ENCODE data around the gene SUSD1. TPM values are rescaled to one million over a fixed set of nuclear protein-coding genes. Genes with fewer than 3 reads are reported as not detected.

The SUSD1 gene
- total and polyA plus RNA-seq, 2 of the 13 experiments (the other 11 are each of a cell fraction or from before 2014, with no cell fraction given): 25.9 to 32.3 TPM

- TF ChIP-seq IRF9 (CRISPR knock-in tag; IDR thresholded peaks at IDR 0.05; ENCODE audit: borderline replicate concordance): no peak
- TF ChIP-seq THYN1 (CRISPR knock-in tag; IDR thresholded peaks at IDR 0.05; ENCODE audit: borderline replicate concordance, low read depth): no peak
- TF ChIP-seq ZNF350 (CRISPR knock-in tag; IDR thresholded peaks at IDR 0.05; ENCODE audit: borderline replicate concordance, low read depth): no peak
- TF ChIP-seq TRIM24 (CRISPR knock-in tag; IDR thresholded peaks at IDR 0.05): no peak
- TF ChIP-seq ARID3A (IDR thresholded peaks at IDR 0.05; ENCODE audit: low read depth, low read length): no peak
- TF ChIP-seq U2AF2 (IDR thresholded peaks at IDR 0.05; ENCODE audit: low read depth, low read length): no peak
Measured at GRCh38 chr9:112144807-112145206, 30.3 kb downstream of the SUSD1 start (continued).

- WGBS (ENCODE audit: low lambda C conversion rate): 93% methylated on average over 3 of the region's 3 CpGs
- FAIRE-seq: no peak
- peaks cover 2 to 26% of the 10 kb centered on the region in 2 experiments; a peak in 4 of 5 replicates for H3K36me3 ChIP-seq (replicated peaks in 1 of 2; ENCODE audit: control insufficient read depth in 1 of 2, insufficient read depth in 2 of 2, low read length in 2 of 2)
- no peak for ATAC-seq
- H3K27ac ChIP-seq (ENCODE audit: extremely low read length, insufficient read depth, low read length): no peak overlapping the region
- no TSS peak for BruUV-seq (replicated peaks)
- intact Hi-C loops (cut with micrococcal nuclease; ENCODE audit: unreplicated experiment) (no loop called here), in situ Hi-C loops (cut with HindIII; ENCODE audit: extremely low pct_ligation_motif_present, low pct_unique_long_range_greater_than_20kb) (no loop called here)
- peaks cover 11% of the 10 kb centered on the region for H3K4me1 ChIP-seq (ENCODE audit: insufficient read depth, low read length)
- CTCF ChIA-PET (ENCODE audit: low intra/inter-chr PET ratio, low total read pairs): no interaction called here
- no peak for DNase-seq (ENCODE audit: low spot score)
- H4K20me1 ChIP-seq (ENCODE audit: insufficient read depth, low read length): no peaks in the 10 kb centered on the region
- no peaks in the 10 kb centered on the region for H3K9me3 ChIP-seq (ENCODE audit: low read length)
- H3K4me2 ChIP-seq (ENCODE audit: low read depth, low read length): no peak overlapping the region
- no peak overlapping the region for H3K4me3 ChIP-seq (replicated peaks in 1 of 3; ENCODE audit: insufficient read depth in 1 of 3, low read depth in 2 of 3, low read length in 3 of 3)
- H3K79me2 ChIP-seq (ENCODE audit: insufficient read depth, low read length): no peaks in the 10 kb centered on the region
- POLR2A ChIA-PET: no interaction called here
- no peak overlapping the region for H3K9ac ChIP-seq (ENCODE audit: insufficient read depth, low read depth, low read length)
- H3K27me3 ChIP-seq (ENCODE audit: control insufficient read depth in 1 of 2, insufficient read depth in 2 of 2, low read length in 2 of 2): no peaks in the 10 kb centered on the region
- H2AFZ ChIP-seq (ENCODE audit: low read length): no peak overlapping the region
- TF ChIP-seq ZNF615 (CRISPR knock-in tag; IDR thresholded peaks at IDR 0.05; ENCODE audit: borderline replicate concordance) (no peak), TRIM24 (CRISPR knock-in tag; IDR thresholded peaks at IDR 0.05) (no peak), TOPORS (CRISPR knock-in tag; IDR thresholded peaks at IDR 0.05) (no peak), MATR3 (CRISPR knock-in tag; IDR thresholded peaks at IDR 0.05) (no peak), ZNF724P (CRISPR knock-in tag; IDR thresholded peaks at IDR 0.05; ENCODE audit: borderline replicate concordance) (no peak), NPAS2 (CRISPR knock-in tag; IDR thresholded peaks at IDR 0.05; ENCODE audit: borderline replicate concordance) (no peak), TCF7L2 (IDR thresholded peaks at IDR 0.05; ENCODE audit: low read depth, low read length) (no peak), NFATC3 (CRISPR knock-in tag; IDR thresholded peaks at IDR 0.05) (no peak), TAF1 (CRISPR knock-in tag; IDR thresholded peaks at IDR 0.05) (no peak), HIC2 (CRISPR knock-in tag; IDR thresholded peaks at IDR 0.05; ENCODE audit: low read depth) (no peak), UBTF (CRISPR knock-in tag; IDR thresholded peaks at IDR 0.05) (no peak), ZNF616 (CRISPR knock-in tag; IDR thresholded peaks at IDR 0.05; ENCODE audit: low read depth) (no peak), ELF4 (CRISPR knock-in tag; IDR thresholded peaks at IDR 0.05; ENCODE audit: borderline replicate concordance) (no peak)
Measured at GRCh38 chr9:112142420-112142819, 32.7 kb downstream of the SUSD1 start.

Data from HepG2 (cell line).